GM10266 (cell line): ENCODE results near the gene TMPRSS3.

Experiments used
- DNase-seq: peaks from one replicate; pipeline ENCODE4 v3.0.0; 2012; ENCODE audit errors: extremely low spot score
- CTCF ChIP-seq: IDR thresholded peaks from 2 replicates; pipeline ENCODE4 v1.5.1; 2012; ENCODE audit warnings: mild to moderate bottlenecking, low read depth; ENCODE audit not compliant: control insufficient read depth, insufficient read depth; ENCODE audit errors: missing control alignments

TMPRSS3 gene

GRCh38 chr21:42414553-42414927 is 18.7 kb upstream of the TMPRSS3 start:
- TF ChIP-seq CTCF: no peak
- no peak for DNase-seq

- DNase-seq: no peak
- no peak for TF ChIP-seq CTCF
These were observed 18.2 kb upstream of the TMPRSS3 start for GRCh38 chr21:42414066-42414465.

DNA sequence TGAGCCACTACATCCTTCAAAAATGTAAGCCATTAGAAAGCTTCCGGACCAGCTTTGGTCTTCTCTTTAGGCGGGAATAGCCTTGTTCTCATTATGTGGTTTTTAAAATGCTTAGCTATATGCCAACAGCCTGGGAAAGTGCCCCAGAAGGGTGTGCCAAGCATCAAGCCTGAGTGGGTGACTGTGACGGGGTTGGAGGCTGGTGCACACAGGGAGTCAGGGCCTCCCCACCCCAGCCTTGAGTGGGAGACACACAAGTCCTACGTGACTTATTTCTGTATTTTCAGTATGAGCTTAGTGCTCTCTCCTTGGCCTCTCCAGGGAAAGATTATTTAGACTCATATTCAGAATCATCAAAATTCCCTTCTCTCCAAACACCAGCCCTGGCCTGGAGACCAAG is 17.6 kb upstream of the TMPRSS3 start:
- no peak for TF ChIP-seq CTCF
- no peak for DNase-seq

GRCh38 chr21:42413093-42413492 is 17.2 kb upstream of the TMPRSS3 start:
- TF ChIP-seq CTCF: no peak
- DNase-seq: no peak

GRCh38 chr21:42412636-42412933 is 16.7 kb upstream of the TMPRSS3 start:
- TF ChIP-seq CTCF: no peak
- no peak for DNase-seq

- TF ChIP-seq CTCF: no peak
These were observed 16.2 kb upstream of the TMPRSS3 start for GRCh38 chr21:42411891-42412635.

DNA sequence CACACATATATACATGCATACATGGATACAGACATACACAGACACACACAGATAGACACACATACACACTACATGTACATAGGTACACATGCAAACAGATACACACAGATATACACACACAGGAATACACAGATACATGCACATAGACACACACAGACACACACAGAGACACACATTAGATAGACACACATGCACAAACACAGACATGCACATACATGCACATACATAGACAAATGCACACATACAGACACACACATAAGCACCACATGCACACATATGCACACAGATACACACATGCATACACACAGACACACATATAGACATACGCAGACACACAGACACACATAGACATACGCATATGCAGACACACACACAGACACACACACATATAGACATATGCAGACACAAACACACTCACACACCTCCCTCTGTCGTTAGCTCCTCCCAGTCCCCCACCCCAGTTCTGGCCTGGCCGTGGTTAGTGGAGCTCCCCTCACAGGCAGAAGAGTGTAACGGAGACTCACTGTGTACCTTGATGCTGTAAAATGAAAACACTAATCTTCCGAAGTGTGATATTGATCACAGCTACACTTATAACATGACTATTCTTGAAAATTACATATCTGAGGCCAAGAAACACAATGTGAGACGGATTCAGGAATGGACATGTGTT is 15.5 kb upstream of the TMPRSS3 start:
- DNase-seq: no peak

More at GRCh38 chr21:42411891-42412635, 16.2 kb upstream of the TMPRSS3 start:
- no peak for DNase-seq

More for the DNA sequence above, 15.5 kb upstream of the TMPRSS3 start:
- TF ChIP-seq CTCF: peak; percentile 27
